Suppressor macrophage (primary cell): Measurements from ENCODE around the gene COMP.
"Not testable (repeated sequence)": the region's sequence is repeated elsewhere in the genome, so short reads cannot be mapped to it uniquely, and the experiment has no call there.

Source experiments
- DNase-seq, 4 experiments: peaks; one replicate each; pipeline ENCODE4 v3.0.0-alpha.2; 2020 to 2022

Gene COMP

GRCh38 chr19:18745012-18745735, 45.9 kb downstream of the COMP start:
- no peak for DNase-seq

- DNase-seq, result no peak
Measured at GRCh38 chr19:18743784-18744418, 47.2 kb downstream of the COMP start.

- DNase-seq, result no peak
Measured at GRCh38 chr19:18742838-18743783, 48.0 kb downstream of the COMP start.

- no peak for DNase-seq
Measured at GRCh38 chr19:18742324-18742723, 48.8 kb downstream of the COMP start.

- no peak for DNase-seq
Measured at GRCh38 chr19:18741124-18742121, 49.7 kb downstream of the COMP start.

GRCh38 chr19:18738961-18739690, 52.0 kb downstream of the COMP start:
- DNase-seq, result no peak

- no peak for DNase-seq
Measured at GRCh38 chr19:18737954-18738351, 53.2 kb downstream of the COMP start.

GRCh38 chr19:18737337-18737953, 53.7 kb downstream of the COMP start:
- no peak for DNase-seq

GRCh38 chr19:18736415-18737336, 54.4 kb downstream of the COMP start:
- DNase-seq, result no peak

- DNase-seq, result no peak
Measured at GRCh38 chr19:18735752-18736151, 55.4 kb downstream of the COMP start.

- no peak for DNase-seq
Measured at GRCh38 chr19:18735324-18735723, 55.8 kb downstream of the COMP start.

GRCh38 chr19:18733762-18734332, 57.3 kb downstream of the COMP start:
- not testable (repeated sequence) for DNase-seq

GRCh38 chr19:18733196-18733647, 57.9 kb downstream of the COMP start:
- DNase-seq, result no peak
